GM18907 (cell line): ENCODE measurements around the gene HIF1A.
"Not testable (repeated sequence)": the region's sequence is repeated elsewhere in the genome, so short reads cannot be mapped to it uniquely, and the experiment has no call there.

ENCODE experiments used
- ATAC-seq: cut with Tn5 transposase; IDR thresholded peaks from one replicate; pipeline ENCODE4 v1.9.1; 2021; ENCODE audit warnings: mild to moderate bottlenecking, moderate library complexity; ENCODE audit not compliant: unreplicated experiment

HIF1A gene

DNA sequence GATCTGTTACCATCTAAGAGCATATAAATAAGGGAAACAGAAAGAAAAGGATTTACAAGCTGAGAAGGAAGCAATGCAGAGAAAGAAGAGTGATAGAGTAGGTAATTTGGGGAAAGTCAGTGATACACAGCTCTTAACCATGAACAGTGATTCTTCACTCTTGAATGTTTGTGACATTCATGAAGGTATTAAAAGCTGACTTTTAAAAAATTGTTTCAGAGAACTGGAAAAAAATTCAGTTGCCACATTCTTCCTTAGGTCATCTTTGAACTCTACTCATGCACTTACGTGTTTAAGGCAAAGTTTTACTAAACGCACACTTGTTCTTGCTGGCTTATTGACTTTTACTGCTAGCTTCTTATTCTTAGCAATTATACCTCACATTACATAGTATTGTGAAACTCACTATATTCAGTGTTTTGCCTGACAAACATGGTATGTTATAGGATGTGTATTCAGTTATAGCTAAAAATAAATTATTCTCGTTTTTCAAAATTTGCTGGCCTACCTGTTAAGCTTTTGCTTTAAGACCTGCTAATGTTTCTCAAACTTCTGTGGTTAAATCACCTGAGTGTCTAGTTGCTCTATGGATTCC, 10.9 kb downstream of the HIF1A start:
- ATAC-seq, result no peak

DNA sequence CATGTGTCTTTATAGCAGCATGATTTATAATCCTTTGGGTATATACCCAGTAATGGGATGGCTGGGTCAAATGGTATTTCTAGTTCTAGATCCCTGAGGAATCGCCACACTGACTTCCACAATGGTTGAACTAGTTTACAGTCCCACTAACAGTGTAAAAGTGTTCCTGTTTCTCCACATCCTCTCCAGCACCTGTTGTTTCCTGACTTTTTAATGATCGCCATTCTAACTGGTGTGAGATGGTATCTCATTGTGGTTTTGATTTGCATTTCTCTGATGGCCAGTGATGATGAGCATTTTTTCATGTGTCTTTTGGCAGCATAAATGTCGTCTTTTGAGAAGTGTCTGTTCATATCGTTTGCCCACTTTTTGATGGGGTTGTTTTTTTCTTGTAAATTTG, 12.5 kb downstream of the HIF1A start:
- not testable (repeated sequence) for ATAC-seq

GRCh38 chr14:61708693-61709092, 13.4 kb downstream of the HIF1A start:
- ATAC-seq, result not testable (repeated sequence)

DNA sequence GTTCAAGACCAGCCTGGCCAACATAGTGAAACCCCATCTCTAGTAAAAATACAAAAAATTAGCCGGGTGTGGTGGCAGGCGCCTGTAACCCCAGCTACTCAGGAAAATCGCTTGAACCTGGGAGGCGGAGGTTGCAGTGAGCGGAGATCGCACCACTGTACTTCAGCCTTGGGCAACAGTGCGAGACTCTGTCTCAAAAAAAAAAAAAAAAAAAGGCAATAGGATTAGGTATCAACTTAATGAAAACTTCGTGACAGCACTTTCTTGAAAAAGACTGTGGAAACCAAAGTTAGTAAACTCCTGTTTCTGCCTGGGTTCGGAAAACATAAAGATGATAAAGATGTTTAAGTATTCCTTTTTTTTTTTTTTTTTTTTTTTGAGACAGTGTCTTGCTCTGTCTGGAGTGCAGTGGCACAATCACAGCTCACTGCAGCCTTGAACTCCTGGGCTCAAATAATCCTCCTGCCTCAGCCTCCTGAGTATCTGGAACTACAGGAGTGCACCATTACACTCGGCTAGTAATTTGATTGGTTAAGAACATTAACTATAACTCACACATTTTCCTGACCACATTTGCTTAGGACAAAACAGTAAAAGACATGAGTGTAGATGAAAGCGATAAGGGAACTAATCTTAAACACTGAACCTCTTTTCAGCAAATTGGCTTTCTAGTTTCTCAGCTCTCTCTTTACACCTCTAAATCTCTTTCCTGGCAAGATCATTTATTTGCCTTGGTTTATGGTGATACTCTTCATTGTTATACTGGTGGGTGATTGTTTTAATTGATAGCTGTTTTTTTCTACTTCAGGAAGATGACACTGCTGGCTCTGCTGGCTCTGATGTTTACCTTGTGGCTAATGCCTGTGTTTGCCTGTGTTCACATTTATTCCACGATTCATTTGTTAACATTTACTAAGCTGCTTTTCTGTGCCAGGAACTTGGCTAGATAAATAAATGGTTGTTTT, 15.8 kb downstream of the HIF1A start:
- no peak for ATAC-seq

GRCh38 chr14:61712137-61712536, 16.8 kb downstream of the HIF1A start:
- no peak for ATAC-seq

GRCh38 chr14:61713724-61714437, 18.6 kb downstream of the HIF1A start:
- ATAC-seq, result no peak

GRCh38 chr14:61716956-61717355, 21.6 kb downstream of the HIF1A start:
- no peak for ATAC-seq

- ATAC-seq, result no peak
Measured at GRCh38 chr14:61718039-61718438, 22.7 kb downstream of the HIF1A start.

DNA sequence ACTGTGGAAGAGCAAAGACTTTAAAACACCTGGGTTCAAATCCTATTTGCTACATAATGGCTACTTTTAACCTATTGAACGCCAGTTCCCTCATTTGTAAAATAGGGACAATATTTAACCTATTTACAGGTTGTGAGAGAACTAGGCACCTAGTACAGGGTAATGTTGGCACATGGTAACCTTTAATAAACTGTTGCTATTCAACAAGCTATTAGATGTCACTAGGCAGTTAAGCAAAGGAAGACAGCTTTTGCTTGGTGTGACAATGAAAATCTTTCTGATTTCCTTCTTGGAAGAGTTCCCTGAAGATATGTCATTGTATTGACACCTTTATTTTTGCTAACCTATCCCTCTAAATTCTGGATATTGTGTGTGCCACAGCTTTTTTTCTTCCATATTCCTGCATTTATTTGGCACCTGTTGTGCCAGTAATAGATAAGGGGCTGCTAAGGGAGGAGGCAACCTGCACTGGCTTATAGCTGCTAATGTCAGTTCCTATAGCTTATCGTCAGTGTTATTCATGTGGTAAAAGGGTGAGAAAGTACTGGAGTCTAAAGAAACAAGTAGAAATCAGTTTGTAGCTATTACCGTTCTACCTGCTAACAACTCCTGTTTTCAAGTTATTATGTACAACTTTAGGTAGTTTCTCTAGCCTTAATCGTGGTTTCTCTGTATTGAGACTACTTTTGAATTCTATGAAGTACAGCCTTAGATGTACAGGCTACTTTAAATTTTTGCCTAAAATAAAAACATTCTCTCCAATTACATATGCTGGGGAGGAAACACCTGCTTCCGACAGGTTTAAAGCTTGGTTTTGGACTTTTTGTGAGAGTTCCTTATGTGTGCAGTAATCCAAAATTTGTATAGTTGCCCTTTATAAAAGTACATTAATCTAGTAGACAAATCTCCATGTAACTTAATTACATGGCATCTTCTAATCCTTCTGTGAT, 24.3 kb downstream of the HIF1A start:
- no peak for ATAC-seq

GRCh38 chr14:61720294-61720661, 25.0 kb downstream of the HIF1A start:
- no peak for ATAC-seq

GRCh38 chr14:61720741-61721140, 25.4 kb downstream of the HIF1A start:
- ATAC-seq, result no peak

- no peak for ATAC-seq
Measured at GRCh38 chr14:61724133-61724532, 28.8 kb downstream of the HIF1A start.

GRCh38 chr14:61726778-61727658, 31.7 kb downstream of the HIF1A start:
- ATAC-seq, result no peak

DNA sequence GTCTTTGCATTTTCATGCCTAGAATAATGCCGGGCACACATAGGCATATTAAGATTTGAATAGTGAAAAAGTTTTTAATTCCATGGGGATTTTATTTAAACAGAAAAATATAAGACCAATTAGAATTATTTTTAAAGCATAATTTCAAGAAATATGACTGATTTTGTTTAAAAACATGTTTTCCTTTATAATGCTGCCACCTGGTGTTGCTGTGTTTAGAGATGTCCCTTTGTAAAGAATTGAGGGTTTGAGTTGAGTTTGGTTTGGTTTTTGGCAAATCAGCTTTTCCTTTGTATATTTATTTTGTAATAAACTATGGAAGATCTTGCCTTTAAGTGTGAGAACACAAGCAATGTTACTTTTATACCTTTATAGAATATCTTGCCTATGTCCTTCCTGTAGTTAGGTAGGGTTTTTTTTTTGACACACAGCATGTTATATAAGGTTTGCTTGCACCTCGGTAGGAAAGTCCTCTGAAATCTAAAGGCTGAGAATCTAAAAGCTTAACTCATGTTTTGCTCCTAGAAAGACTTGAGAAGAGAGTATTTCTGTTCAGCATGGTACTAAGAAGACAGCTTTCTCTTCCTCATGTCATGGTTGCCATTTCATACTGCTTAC, 35.6 kb downstream of the HIF1A start:
- no peak for ATAC-seq

- ATAC-seq, result no peak
Measured at GRCh38 chr14:61733972-61734371, 38.7 kb downstream of the HIF1A start.

GRCh38 chr14:61736751-61737150, 41.4 kb downstream of the HIF1A start:
- ATAC-seq, result no peak

DNA sequence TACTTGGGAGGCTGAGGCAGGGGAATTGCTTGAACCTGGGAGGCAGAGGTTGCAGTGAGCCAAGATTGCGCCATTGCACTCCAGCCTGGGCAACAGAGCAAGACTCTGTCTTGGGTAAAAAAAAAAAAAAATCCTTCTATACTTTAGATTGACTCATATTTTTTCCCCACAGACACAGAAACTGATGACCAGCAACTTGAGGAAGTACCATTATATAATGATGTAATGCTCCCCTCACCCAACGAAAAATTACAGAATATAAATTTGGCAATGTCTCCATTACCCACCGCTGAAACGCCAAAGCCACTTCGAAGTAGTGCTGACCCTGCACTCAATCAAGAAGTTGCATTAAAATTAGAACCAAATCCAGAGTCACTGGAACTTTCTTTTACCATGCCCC, 42.6 kb downstream of the HIF1A start:
- no peak for ATAC-seq

DNA sequence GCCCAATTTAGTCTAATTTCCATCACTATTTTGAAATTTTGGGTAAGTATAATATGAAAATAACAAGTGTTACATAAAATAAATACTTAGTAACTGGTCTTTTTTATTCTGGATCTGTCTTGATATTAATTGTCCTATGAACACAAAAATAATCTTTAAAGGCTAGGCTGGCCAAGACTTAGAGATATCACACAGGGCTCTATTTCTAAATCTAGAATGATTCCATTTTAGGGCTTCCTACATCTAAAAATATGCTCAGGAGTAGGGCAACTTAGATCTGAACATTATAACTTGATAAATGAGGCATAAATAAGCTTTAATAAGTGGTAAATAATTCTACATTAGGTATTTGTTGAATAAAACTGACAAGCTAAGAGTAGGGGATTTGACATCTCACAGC, 43.8 kb downstream of the HIF1A start:
- ATAC-seq, result no peak

- ATAC-seq, result no peak
Measured at GRCh38 chr14:61742371-61742770, 47.1 kb downstream of the HIF1A start.
